K562 (cell line): ENCODE data around the gene PCK2. TPM values are rescaled to one million over a fixed set of nuclear protein-coding genes. Genes with fewer than 3 reads are reported as not detected.

Experiments
- ARHGAP35 ChIP-seq: fragments of 450-650 bp; IDR thresholded peaks from 2 replicates; pipeline ENCODE4 v1.6.1; 2018; ENCODE audit not compliant: partially characterized antibody
- TRIM28 ChIP-seq: fragments of 450-650 bp; IDR thresholded peaks from 2 replicates; pipeline ENCODE4 v1.6.1; 2017
- ZNF143 ChIP-seq: sonication (generic); formaldehyde crosslinking; IDR thresholded peaks from 2 replicates; pipeline ENCODE4 v1.9.0; 2022; ENCODE audit warnings: mild to moderate bottlenecking, missing genetic modification reagents
- ZNF551 ChIP-seq: fragments of 250-450 bp; sonication (Bioruptor Pico); IDR thresholded peaks from 2 replicates; pipeline ENCODE4 v1.5.0; 2021; ENCODE audit warnings: mild to moderate bottlenecking, moderate library complexity
- polyA plus RNA-seq, 8 experiments: library from polyadenylated mRNA; depleted of rRNA in 4 of 8; stranded (reverse) in 5 of 8; unstranded in 3 of 8; fragments of >200 nt; fragmentation: Nextera tagmentation in 2 of 8; fragmentation: Illumina TruSeq in 1 of 8; extraction: Ambion mirVana in 2 of 8; extraction: Trizol in 1 of 8; gene quantifications; 2 replicates each; pipeline versions ENCODE4 v1.2.1 to v1.2.3, GENCODE V29; 2011 to 2014; ENCODE audit warnings: inconsistent platforms in 1 of 8, missing spikeins in 1 of 8
- total RNA-seq, 7 experiments: library from RNA; depleted of rRNA in 6 of 7; stranded (reverse); fragments of >200 nt in 6 of 7; fragmentation: Illumina TruSeq in 2 of 7; extraction: Trizol in 2 of 7; gene quantifications; 2 replicates each; pipeline versions ENCODE4 v1.2.1 to v1.2.3, GENCODE V29; 2011 to 2021; ENCODE audit warnings: low replicate concordance in 1 of 7
- TF ChIP-seq, protein P1 (sequence below): fragments of 250-450 bp; sonication (Bioruptor Pico); IDR thresholded peaks from 2 replicates; pipeline ENCODE4 v1.5.0; 2021; ENCODE audit warnings: mild to moderate bottlenecking, borderline replicate concordance
- TF ChIP-seq, protein P2 (sequence below): sonication (generic); formaldehyde crosslinking; IDR thresholded peaks from 2 replicates; pipeline ENCODE4 v1.8.1; 2022; ENCODE audit warnings: missing genetic modification reagents
- TF ChIP-seq, protein P3 (sequence below), 2 experiments: fragments of 450-650 bp in 1 of 2; IDR thresholded peaks; 2 replicates each; pipeline ENCODE4 v1.6.1; 2011 to 2017; ENCODE audit warnings: low read depth in 2 of 2, antibody characterized with exemption in 1 of 2, borderline replicate concordance in 1 of 2, low read length in 1 of 2, mild to moderate bottlenecking in 1 of 2, mixed read lengths in 1 of 2; ENCODE audit not compliant: control insufficient read depth in 1 of 2
- TF ChIP-seq, protein P4 (sequence below): sonication (generic); formaldehyde crosslinking; IDR thresholded peaks from 2 replicates; pipeline ENCODE4 v1.8.1; 2023; ENCODE audit warnings: mild to moderate bottlenecking, missing genetic modification reagents
- TF ChIP-seq, protein P5 (sequence below): fragments of 450-650 bp; IDR thresholded peaks from 2 replicates; pipeline ENCODE4 v1.6.1; 2017; ENCODE audit warnings: antibody characterized with exemption, mild to moderate bottlenecking
- TF ChIP-seq, protein P6 (sequence below), 2 experiments: fragments of 450-650 bp in 1 of 2; sonication (generic) in 1 of 2; formaldehyde crosslinking; conservative IDR thresholded peaks; 2 replicates each; pipeline versions ENCODE4 v1.4.0 to v1.8.1; 2020 to 2022; ENCODE audit warnings: mild to moderate bottlenecking in 1 of 2, missing genetic modification reagents in 1 of 2

Gene PCK2
- total and polyA plus RNA-seq, 9 of the 15 experiments (the other 6 are each of a cell fraction or from before 2014, with no cell fraction given): 3.3 to 60.9 (median 30.4) TPM

DNA sequence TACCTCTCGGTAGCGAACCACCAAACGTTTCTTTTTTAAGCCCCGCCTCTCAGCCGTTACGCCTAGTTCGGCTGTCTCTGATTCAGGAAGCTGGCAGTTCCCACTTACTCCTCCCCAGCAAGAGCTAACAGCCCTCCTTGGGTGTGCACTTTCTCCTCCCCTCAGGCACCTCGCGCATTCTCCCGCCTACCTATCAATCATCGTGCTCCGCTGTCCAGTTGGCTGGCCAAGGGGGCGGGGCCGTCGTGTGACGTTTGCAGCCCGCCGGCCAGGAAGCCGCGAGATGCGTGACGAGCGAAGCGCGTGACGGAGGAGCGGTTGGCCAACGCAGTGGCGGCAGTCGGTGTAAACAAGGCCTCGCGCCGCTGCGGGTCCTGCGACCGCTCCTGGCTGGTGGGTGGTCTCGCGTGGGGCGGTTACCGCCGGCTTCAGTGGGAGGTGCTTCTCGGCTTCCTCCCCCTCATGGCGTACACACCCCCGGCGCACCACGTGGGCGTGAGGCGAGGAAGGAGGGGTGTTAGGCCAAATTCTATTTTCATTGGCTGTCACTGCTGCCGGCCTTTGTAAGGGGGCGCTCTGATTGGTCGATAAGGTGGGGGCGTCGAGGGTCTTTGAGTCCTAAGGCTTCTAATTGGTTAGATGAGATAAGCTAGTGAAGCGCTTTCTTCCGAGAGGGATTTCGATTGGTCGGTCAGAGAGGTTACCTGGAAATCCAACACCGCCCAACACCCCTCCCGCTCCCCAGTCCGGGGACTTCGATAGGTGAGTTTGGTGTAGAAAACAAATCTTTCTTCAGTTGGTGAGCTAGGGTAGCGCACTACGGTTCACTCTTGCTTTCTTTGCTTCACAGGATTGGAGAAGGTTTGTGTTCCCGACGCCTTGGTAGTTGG lies 20.7 kb downstream of the PCK2 start, which contains the start of the genes DCAF11 and NRL (continued):
- TF ChIP-seq, protein P1, sequence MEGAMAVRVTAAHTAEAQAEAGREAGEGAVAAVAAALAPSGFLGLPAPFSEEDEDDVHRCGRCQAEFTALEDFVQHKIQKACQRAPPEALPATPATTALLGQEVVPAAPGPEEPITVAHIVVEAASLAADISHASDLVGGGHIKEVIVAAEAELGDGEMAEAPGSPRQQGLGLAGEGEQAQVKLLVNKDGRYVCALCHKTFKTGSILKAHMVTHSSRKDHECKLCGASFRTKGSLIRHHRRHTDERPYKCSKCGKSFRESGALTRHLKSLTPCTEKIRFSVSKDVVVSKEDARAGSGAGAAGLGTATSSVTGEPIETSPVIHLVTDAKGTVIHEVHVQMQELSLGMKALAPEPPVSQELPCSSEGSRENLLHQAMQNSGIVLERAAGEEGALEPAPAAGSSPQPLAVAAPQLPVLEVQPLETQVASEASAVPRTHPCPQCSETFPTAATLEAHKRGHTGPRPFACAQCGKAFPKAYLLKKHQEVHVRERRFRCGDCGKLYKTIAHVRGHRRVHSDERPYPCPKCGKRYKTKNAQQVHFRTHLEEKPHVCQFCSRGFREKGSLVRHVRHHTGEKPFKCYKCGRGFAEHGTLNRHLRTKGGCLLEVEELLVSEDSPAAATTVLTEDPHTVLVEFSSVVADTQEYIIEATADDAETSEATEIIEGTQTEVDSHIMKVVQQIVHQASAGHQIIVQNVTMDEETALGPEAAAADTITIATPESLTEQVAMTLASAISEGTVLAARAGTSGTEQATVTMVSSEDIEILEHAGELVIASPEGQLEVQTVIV (CRISPR knock-in tag): no peak
- TF ChIP-seq ZNF551 (CRISPR knock-in tag) (no peak), ZNF143 (CRISPR knock-in tag) (no peak), ARHGAP35 (no peak), TRIM28 (no peak; the same call in 1 of the 2 replicates)
- TF ChIP-seq, protein P2, sequence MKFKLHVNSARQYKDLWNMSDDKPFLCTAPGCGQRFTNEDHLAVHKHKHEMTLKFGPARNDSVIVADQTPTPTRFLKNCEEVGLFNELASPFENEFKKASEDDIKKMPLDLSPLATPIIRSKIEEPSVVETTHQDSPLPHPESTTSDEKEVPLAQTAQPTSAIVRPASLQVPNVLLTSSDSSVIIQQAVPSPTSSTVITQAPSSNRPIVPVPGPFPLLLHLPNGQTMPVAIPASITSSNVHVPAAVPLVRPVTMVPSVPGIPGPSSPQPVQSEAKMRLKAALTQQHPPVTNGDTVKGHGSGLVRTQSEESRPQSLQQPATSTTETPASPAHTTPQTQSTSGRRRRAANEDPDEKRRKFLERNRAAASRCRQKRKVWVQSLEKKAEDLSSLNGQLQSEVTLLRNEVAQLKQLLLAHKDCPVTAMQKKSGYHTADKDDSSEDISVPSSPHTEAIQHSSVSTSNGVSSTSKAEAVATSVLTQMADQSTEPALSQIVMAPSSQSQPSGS (CRISPR knock-in tag): no peak
- TF ChIP-seq, protein P3, sequence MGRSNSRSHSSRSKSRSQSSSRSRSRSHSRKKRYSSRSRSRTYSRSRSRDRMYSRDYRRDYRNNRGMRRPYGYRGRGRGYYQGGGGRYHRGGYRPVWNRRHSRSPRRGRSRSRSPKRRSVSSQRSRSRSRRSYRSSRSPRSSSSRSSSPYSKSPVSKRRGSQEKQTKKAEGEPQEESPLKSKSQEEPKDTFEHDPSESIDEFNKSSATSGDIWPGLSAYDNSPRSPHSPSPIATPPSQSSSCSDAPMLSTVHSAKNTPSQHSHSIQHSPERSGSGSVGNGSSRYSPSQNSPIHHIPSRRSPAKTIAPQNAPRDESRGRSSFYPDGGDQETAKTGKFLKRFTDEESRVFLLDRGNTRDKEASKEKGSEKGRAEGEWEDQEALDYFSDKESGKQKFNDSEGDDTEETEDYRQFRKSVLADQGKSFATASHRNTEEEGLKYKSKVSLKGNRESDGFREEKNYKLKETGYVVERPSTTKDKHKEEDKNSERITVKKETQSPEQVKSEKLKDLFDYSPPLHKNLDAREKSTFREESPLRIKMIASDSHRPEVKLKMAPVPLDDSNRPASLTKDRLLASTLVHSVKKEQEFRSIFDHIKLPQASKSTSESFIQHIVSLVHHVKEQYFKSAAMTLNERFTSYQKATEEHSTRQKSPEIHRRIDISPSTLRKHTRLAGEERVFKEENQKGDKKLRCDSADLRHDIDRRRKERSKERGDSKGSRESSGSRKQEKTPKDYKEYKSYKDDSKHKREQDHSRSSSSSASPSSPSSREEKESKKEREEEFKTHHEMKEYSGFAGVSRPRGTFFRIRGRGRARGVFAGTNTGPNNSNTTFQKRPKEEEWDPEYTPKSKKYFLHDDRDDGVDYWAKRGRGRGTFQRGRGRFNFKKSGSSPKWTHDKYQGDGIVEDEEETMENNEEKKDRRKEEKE (IDR thresholded peaks at IDR 0.05; ENCODE audit: borderline replicate concordance in 1 of 2, control insufficient read depth in 1 of 2, low read depth in 2 of 2, low read length in 1 of 2): no peak
- TF ChIP-seq, protein P4, sequence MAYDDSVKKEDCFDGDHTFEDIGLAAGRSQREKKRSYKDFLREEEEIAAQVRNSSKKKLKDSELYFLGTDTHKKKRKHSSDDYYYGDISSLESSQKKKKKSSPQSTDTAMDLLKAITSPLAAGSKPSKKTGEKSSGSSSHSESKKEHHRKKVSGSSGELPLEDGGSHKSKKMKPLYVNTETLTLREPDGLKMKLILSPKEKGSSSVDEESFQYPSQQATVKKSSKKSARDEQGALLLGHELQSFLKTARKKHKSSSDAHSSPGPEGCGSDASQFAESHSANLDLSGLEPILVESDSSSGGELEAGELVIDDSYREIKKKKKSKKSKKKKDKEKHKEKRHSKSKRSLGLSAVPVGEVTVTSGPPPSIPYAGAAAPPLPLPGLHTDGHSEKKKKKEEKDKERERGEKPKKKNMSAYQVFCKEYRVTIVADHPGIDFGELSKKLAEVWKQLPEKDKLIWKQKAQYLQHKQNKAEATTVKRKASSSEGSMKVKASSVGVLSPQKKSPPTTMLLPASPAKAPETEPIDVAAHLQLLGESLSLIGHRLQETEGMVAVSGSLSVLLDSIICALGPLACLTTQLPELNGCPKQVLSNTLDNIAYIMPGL (CRISPR knock-in tag): no peak
- TF ChIP-seq, protein P5, sequence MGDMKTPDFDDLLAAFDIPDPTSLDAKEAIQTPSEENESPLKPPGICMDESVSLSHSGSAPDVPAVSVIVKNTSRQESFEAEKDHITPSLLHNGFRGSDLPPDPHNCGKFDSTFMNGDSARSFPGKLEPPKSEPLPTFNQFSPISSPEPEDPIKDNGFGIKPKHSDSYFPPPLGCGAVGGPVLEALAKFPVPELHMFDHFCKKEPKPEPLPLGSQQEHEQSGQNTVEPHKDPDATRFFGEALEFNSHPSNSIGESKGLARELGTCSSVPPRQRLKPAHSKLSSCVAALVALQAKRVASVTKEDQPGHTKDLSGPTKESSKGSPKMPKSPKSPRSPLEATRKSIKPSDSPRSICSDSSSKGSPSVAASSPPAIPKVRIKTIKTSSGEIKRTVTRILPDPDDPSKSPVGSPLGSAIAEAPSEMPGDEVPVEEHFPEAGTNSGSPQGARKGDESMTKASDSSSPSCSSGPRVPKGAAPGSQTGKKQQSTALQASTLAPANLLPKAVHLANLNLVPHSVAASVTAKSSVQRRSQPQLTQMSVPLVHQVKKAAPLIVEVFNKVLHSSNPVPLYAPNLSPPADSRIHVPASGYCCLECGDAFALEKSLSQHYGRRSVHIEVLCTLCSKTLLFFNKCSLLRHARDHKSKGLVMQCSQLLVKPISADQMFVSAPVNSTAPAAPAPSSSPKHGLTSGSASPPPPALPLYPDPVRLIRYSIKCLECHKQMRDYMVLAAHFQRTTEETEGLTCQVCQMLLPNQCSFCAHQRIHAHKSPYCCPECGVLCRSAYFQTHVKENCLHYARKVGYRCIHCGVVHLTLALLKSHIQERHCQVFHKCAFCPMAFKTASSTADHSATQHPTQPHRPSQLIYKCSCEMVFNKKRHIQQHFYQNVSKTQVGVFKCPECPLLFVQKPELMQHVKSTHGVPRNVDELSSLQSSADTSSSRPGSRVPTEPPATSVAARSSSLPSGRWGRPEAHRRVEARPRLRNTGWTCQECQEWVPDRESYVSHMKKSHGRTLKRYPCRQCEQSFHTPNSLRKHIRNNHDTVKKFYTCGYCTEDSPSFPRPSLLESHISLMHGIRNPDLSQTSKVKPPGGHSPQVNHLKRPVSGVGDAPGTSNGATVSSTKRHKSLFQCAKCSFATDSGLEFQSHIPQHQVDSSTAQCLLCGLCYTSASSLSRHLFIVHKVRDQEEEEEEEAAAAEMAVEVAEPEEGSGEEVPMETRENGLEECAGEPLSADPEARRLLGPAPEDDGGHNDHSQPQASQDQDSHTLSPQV: no peak
- TF ChIP-seq, protein P6, sequence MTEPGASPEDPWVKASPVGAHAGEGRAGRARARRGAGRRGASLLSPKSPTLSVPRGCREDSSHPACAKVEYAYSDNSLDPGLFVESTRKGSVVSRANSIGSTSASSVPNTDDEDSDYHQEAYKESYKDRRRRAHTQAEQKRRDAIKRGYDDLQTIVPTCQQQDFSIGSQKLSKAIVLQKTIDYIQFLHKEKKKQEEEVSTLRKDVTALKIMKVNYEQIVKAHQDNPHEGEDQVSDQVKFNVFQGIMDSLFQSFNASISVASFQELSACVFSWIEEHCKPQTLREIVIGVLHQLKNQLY (CRISPR knock-in tag; conservative IDR thresholded peaks at IDR 0.05): no peak
